DOHH2 (cell line): Measurements from ENCODE around the gene GAPT.

Experiments used
- EZH2phosphoT487 ChIP-seq: fragments of 200-600 bp; sonication (generic); IDR thresholded peaks from 2 replicates; pipeline ENCODE4 v1.6.1; 2017; ENCODE audit warnings: borderline replicate concordance, mild to moderate bottlenecking, antibody characterized with exemption, low read length, moderate library complexity, mixed read lengths
- TF ChIP-seq, protein P1 (sequence below): fragments of 200-600 bp; sonication (generic); IDR thresholded peaks from one replicate; pipeline ENCODE4 v1.5.1; 2014; ENCODE audit warnings: antibody characterized with exemption, mild to moderate bottlenecking, low read depth, low read length; ENCODE audit not compliant: poor library complexity, severe bottlenecking

DNA sequence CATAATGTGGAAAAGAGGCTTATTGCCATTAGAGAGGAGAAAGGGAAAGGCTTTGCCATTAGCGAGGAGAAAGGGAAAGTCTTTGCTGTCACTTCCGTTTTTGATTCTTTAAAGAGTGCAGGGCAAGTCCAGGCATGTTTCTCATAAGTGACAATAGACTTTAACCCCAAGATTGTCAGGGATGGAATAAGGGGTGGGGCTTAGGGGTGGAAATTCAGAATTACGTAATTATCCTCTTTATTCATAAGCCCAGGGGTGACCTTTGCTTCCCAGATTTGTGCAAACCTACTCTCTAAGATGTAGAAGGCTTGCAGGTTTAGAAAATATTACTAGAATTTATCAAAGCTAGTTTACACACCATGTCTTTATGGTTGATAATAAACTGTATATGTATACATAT lies 29.1 kb upstream of the GAPT start:
- TF ChIP-seq EZH2phosphoT487, result no peak
- TF ChIP-seq, protein P1, sequence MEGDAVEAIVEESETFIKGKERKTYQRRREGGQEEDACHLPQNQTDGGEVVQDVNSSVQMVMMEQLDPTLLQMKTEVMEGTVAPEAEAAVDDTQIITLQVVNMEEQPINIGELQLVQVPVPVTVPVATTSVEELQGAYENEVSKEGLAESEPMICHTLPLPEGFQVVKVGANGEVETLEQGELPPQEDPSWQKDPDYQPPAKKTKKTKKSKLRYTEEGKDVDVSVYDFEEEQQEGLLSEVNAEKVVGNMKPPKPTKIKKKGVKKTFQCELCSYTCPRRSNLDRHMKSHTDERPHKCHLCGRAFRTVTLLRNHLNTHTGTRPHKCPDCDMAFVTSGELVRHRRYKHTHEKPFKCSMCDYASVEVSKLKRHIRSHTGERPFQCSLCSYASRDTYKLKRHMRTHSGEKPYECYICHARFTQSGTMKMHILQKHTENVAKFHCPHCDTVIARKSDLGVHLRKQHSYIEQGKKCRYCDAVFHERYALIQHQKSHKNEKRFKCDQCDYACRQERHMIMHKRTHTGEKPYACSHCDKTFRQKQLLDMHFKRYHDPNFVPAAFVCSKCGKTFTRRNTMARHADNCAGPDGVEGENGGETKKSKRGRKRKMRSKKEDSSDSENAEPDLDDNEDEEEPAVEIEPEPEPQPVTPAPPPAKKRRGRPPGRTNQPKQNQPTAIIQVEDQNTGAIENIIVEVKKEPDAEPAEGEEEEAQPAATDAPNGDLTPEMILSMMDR, result no peak
